ENCODE results near the gene TFF3.

DNA sequence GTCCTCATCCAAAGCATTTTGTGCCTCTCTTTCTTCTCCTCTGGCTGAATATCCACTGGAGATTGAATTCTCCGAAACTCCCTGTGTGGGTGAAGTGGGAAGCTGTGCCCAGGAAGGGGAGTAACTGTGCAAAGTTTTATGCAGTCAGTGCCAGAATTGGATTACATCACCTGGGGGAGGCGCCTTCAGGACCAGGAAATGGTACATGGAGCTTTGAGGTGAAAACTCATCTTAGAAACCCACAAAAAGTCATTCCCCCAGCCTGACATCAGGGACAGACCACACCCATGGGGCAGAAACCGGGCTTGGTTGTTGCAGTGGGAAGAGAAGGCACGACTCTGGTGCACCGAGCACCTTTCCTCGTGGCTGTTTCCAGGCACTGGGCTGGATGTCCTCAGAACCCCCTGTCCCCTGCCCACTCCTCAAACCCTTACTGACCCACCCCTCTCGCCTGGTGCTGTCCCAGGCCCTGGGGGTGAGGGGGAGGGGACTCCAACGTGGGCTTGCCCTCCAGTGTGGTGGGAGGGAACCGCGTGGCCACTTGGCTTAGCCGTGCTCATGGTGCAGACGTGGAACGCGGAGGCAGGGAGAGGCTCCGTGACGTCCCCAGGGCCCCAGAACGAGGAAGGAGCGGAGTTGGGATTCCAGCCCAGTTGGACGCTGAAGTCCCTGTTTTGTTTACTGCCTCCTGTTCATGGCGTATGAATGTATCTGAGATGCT lies 15.7 kb downstream of the TFF3 start:
- TF ChIP-seq BHLHE40 (IDR thresholded peaks at IDR 0.05; ENCODE audit: low read length) (no peak), ZNF224 (CRISPR knock-in tag; IDR thresholded peaks at IDR 0.05) (no peak), ZFP36 (IDR thresholded peaks at IDR 0.05; ENCODE audit: borderline replicate concordance, low read depth, low read length, partially characterized antibody) (no peak)
